ENCODE measurements around the gene HOXC12.

Gene HOXC12

GRCh38 chr12:53960187-53961024 is 5.7 kb downstream of the HOXC12 start:
- no peak overlapping the region for H3K4me3 ChIP-seq (ENCODE audit: low read depth, low read length)
- no peak for TF ChIP-seq CTCF (IDR thresholded peaks at IDR 0.05; ENCODE audit: insufficient read depth, low read depth, low read length, missing control alignments)
- no peak for DNase-seq (ENCODE audit: low read depth)

- DNase-seq (ENCODE audit: low read depth): no peak
- no peak for TF ChIP-seq CTCF (IDR thresholded peaks at IDR 0.05; ENCODE audit: insufficient read depth, low read depth, low read length, missing control alignments)
Observed at GRCh38 chr12:53961025-53961761, 6.5 kb downstream of the HOXC12 start.

GRCh38 chr12:53963005-53963404 is 8.3 kb downstream of the HOXC12 start:
- no peak for TF ChIP-seq CTCF (IDR thresholded peaks at IDR 0.05; ENCODE audit: insufficient read depth, low read depth, low read length, missing control alignments)
- no peak for DNase-seq (ENCODE audit: low read depth)
- H3K4me3 ChIP-seq (ENCODE audit: low read depth, low read length): no peak overlapping the region

More at GRCh38 chr12:53961025-53961761, 6.5 kb downstream of the HOXC12 start:
- H3K4me3 ChIP-seq (ENCODE audit: low read depth, low read length): no peak overlapping the region

GRCh38 chr12:53963434-53964314 is 9.0 kb downstream of the HOXC12 start:
- TF ChIP-seq CTCF (IDR thresholded peaks at IDR 0.05; ENCODE audit: insufficient read depth, low read depth, low read length, missing control alignments): no peak
- no peak for DNase-seq (ENCODE audit: low read depth)
- no peak overlapping the region for H3K4me3 ChIP-seq (ENCODE audit: low read depth, low read length)

GRCh38 chr12:53964315-53964713 is 9.6 kb downstream of the HOXC12 start:
- no peak overlapping the region for H3K4me3 ChIP-seq (ENCODE audit: low read depth, low read length)
- no peak for DNase-seq (ENCODE audit: low read depth)
- TF ChIP-seq CTCF (IDR thresholded peaks at IDR 0.05; ENCODE audit: insufficient read depth, low read depth, low read length, missing control alignments): no peak

GRCh38 chr12:53965281-53966084 is 10.8 kb downstream of the HOXC12 start:
- DNase-seq (ENCODE audit: low read depth): no peak
- no peak for TF ChIP-seq CTCF (IDR thresholded peaks at IDR 0.05; ENCODE audit: insufficient read depth, low read depth, low read length, missing control alignments)
- H3K4me3 ChIP-seq (ENCODE audit: low read depth, low read length): no peak overlapping the region

Measured in GM12865 (cell line).